A549 (cell line): ENCODE data around the gene OMP.

ENCODE experiments used
- JUN ChIP-seq, 2 experiments: fragments of >200 bp; sonication (Bioruptor Twin); formaldehyde crosslinking; IDR thresholded peaks; 2 replicates in 1 of 2; 3 replicates in 1 of 2; pipeline ENCODE4 v1.6.1; 2016 to 2017
- POLR2A ChIP-seq: IDR thresholded peaks from 2 replicates; pipeline ENCODE4 v1.6.1; 2012; ENCODE audit warnings: mild to moderate bottlenecking, low read length
- SMC3 ChIP-seq: fragments of >200 bp; sonication (Bioruptor Twin); formaldehyde crosslinking; IDR thresholded peaks from 3 replicates; pipeline ENCODE4 v1.6.1; 2018; ENCODE audit warnings: inconsistent platforms
- TP53 ChIP-seq: fragments of 250-450 bp; sonication (Bioruptor Pico); IDR thresholded peaks from 2 replicates; pipeline ENCODE4 v1.5.0; 2021; ENCODE audit warnings: mild to moderate bottlenecking, moderate library complexity
- TF ChIP-seq, protein P1 (sequence below): fragments of >200 bp; sonication (Bioruptor Twin); formaldehyde crosslinking; IDR thresholded peaks from 3 replicates; pipeline ENCODE4 v1.5.1; 2016

DNA sequence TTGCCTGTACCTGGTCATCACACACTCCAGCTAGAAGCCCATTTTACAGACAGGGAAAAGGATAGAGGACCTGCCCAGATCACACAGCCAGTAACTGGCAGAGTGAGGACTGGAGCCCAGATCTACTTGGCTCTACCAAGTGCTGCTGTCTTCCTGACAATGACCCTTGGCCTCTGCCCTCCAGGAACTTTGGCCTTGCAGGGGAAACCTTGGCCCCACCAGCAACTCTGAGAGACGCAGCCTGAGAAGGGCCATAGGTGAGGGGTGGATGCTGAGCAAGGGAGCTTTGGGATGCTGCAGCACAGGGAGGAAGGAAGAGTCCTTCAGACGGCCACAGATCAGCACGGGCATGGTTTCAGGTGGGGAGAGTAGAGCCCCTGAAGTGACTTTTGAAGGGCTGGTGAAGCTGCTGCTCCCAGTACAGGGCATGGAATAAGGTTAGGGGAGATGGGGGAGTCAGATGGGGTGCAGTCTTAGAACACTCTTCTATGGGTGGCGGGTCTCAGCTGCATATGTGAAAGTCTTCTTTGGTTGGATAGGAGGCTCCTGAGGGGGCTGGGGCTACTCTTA lies 37.9 kb upstream of the OMP start:
- TF ChIP-seq, protein P1, sequence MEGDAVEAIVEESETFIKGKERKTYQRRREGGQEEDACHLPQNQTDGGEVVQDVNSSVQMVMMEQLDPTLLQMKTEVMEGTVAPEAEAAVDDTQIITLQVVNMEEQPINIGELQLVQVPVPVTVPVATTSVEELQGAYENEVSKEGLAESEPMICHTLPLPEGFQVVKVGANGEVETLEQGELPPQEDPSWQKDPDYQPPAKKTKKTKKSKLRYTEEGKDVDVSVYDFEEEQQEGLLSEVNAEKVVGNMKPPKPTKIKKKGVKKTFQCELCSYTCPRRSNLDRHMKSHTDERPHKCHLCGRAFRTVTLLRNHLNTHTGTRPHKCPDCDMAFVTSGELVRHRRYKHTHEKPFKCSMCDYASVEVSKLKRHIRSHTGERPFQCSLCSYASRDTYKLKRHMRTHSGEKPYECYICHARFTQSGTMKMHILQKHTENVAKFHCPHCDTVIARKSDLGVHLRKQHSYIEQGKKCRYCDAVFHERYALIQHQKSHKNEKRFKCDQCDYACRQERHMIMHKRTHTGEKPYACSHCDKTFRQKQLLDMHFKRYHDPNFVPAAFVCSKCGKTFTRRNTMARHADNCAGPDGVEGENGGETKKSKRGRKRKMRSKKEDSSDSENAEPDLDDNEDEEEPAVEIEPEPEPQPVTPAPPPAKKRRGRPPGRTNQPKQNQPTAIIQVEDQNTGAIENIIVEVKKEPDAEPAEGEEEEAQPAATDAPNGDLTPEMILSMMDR: no peak
- TF ChIP-seq SMC3 (no peak), TP53 (CRISPR knock-in tag) (no peak), JUN (IDR thresholded peaks at IDR 0.05) (no peak), POLR2A (no peak)
